ENCODE measurements around the gene DNAJC1.
A peak's percentile ranks its signal among the peaks of the same experiment; 100 is the strongest.

DNAJC1 gene

DNA sequence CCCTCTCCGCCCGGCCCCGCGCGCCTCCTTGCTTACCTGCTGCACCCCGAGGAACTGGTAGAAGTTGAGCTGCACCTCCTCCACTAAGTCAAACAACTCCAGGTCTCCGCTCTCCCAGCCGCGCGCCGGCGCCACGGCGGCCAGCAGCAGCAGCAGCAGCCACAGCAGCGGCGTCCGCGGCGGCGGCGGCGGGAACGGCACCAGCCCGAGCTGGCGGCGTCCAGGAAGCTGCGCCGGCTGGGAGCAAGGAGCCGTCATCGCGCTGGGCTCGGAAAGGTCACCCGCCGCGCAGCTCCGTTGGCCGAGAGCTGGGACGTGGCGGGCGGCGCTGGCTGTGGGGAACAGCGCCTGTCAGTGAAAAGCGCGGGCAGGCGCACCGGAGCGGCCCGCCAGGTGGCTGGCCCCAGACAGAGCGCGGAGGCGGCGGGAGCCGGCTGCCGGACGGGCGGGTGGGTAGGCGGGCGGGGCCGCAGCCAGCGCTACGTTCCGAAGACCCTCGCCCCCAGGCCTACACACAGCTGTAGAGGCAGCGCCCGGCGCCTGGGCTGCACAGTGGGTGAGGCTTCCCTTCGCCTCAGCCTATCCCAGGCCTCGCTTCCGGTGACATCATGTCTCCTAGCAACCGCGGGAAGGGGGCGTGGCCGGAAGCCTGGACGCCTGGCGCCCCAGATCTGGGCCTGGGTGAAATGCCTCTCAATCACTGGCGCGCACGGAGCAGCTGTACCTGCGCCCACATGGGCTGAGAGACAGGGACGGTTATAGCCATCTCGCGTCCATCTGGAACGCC is at the start of gene DNAJC1 (continued):
- 0 out of 2 replicates have a peak, but pooled peaks have one; percentile 10 for TF ChIP-seq OSR2 (tag by site-specific recombination; IDR thresholded peaks at IDR 0.05)
- 0 out of 2 replicates have a peak, but pooled peaks have one; percentile 41 for TF ChIP-seq PRDM10 (tag by site-specific recombination; IDR thresholded peaks at IDR 0.05)
- peak; percentile 90 for TF ChIP-seq ZSCAN30 (tag by site-specific recombination; IDR thresholded peaks at IDR 0.05)
- no peak for TF ChIP-seq ZNF473 (tag by site-specific recombination; IDR thresholded peaks at IDR 0.05)
- peak; percentile 37; the same call in 1 of the 2 replicates for TF ChIP-seq GLIS1 (tag by site-specific recombination; IDR thresholded peaks at IDR 0.05)
- peak; percentile 70 for TF ChIP-seq EGR2 (tag by site-specific recombination; IDR thresholded peaks at IDR 0.05; ENCODE audit: low read depth)
- TF ChIP-seq, protein P1, sequence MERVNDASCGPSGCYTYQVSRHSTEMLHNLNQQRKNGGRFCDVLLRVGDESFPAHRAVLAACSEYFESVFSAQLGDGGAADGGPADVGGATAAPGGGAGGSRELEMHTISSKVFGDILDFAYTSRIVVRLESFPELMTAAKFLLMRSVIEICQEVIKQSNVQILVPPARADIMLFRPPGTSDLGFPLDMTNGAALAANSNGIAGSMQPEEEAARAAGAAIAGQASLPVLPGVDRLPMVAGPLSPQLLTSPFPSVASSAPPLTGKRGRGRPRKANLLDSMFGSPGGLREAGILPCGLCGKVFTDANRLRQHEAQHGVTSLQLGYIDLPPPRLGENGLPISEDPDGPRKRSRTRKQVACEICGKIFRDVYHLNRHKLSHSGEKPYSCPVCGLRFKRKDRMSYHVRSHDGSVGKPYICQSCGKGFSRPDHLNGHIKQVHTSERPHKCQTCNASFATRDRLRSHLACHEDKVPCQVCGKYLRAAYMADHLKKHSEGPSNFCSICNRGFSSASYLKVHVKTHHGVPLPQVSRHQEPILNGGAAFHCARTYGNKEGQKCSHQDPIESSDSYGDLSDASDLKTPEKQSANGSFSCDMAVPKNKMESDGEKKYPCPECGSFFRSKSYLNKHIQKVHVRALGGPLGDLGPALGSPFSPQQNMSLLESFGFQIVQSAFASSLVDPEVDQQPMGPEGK (tag by site-specific recombination; IDR thresholded peaks at IDR 0.05) = peak; percentile 83
- TF ChIP-seq KLF8 (tag by site-specific recombination; IDR thresholded peaks at IDR 0.05) = peak; percentile 69; the same call in 1 of the 2 replicates
- TF ChIP-seq ZNF37A (tag by site-specific recombination; IDR thresholded peaks at IDR 0.05) = 0 out of 2 replicates have a peak, but pooled peaks have one; percentile 21
- TF ChIP-seq ZEB2 (tag by site-specific recombination; IDR thresholded peaks at IDR 0.05) = peak; percentile 89; the same call in 1 of the 2 replicates
- TF ChIP-seq KLF16 (tag by site-specific recombination; IDR thresholded peaks at IDR 0.05) = peak; percentile 63
- peak; percentile 72 for TF ChIP-seq ZNF341 (tag by site-specific recombination; IDR thresholded peaks at IDR 0.05; ENCODE audit: low read depth)
- no peak for TF ChIP-seq ZNF398 (tag by site-specific recombination; IDR thresholded peaks at IDR 0.05)
- peak; percentile 82 for TF ChIP-seq SP2 (tag by site-specific recombination; IDR thresholded peaks at IDR 0.05)
- peak; percentile 82 for TF ChIP-seq KLF10 (tag by site-specific recombination; IDR thresholded peaks at IDR 0.05)
- peak; percentile 82 for TF ChIP-seq ZBTB26 (tag by site-specific recombination; optimal IDR thresholded peaks at IDR 0.05)
- TF ChIP-seq ZNF555 (tag by site-specific recombination; conservative IDR thresholded peaks at IDR 0.05) = no peak
- TF ChIP-seq ZBTB17 (tag by site-specific recombination; IDR thresholded peaks at IDR 0.05) = peak; percentile 90
- peak; percentile 59 for TF ChIP-seq ZBTB11 (tag by site-specific recombination; conservative IDR thresholded peaks at IDR 0.05; ENCODE audit: low read depth)
- TF ChIP-seq, protein P2, sequence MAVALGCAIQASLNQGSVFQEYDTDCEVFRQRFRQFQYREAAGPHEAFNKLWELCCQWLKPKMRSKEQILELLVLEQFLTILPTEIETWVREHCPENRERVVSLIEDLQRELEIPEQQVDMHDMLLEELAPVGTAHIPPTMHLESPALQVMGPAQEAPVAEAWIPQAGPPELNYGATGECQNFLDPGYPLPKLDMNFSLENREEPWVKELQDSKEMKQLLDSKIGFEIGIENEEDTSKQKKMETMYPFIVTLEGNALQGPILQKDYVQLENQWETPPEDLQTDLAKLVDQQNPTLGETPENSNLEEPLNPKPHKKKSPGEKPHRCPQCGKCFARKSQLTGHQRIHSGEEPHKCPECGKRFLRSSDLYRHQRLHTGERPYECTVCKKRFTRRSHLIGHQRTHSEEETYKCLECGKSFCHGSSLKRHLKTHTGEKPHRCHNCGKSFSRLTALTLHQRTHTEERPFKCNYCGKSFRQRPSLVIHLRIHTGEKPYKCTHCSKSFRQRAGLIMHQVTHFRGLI (tag by site-specific recombination; IDR thresholded peaks at IDR 0.05) = peak; percentile 68; the same call in 1 of the 2 replicates
- peak; percentile 90 for TF ChIP-seq ZFHX2 (tag by site-specific recombination; conservative IDR thresholded peaks at IDR 0.05)
- TF ChIP-seq ZNF133 (tag by site-specific recombination; IDR thresholded peaks at IDR 0.05) = no peak
- TF ChIP-seq KLF9 (tag by site-specific recombination; IDR thresholded peaks at IDR 0.05; ENCODE audit: low read depth) = peak; percentile 95
